Measurements from ENCODE around the gene RNF144A.
"Not testable (repeated sequence)": the region's sequence is repeated elsewhere in the genome, so short reads cannot be mapped to it uniquely, and the experiment has no call there.

The RNF144A gene

GRCh38 chr2:6927753-6928152 lies 10.5 kb downstream of the RNF144A start:
- DNase-seq (ENCODE audit: low read depth in 2 of 2, low spot score in 1 of 2) = no peak

- DNase-seq (ENCODE audit: low read depth in 2 of 2, low spot score in 1 of 2) = no peak
Observed at GRCh38 chr2:6928452-6928851, 11.2 kb downstream of the RNF144A start.

- DNase-seq (ENCODE audit: low read depth in 2 of 2, low spot score in 1 of 2) = no peak
Observed at GRCh38 chr2:6929196-6929819, 12.1 kb downstream of the RNF144A start.

GRCh38 chr2:6930923-6931647 lies 13.9 kb downstream of the RNF144A start:
- no peak for DNase-seq (ENCODE audit: low read depth in 2 of 2, low spot score in 1 of 2)

- no peak for DNase-seq (ENCODE audit: low read depth in 2 of 2, low spot score in 1 of 2)
Observed at GRCh38 chr2:6931753-6932152, 14.5 kb downstream of the RNF144A start.

- DNase-seq (ENCODE audit: low read depth in 2 of 2, low spot score in 1 of 2) = no peak
Observed at GRCh38 chr2:6932206-6932605, 15.0 kb downstream of the RNF144A start.

- no peak for DNase-seq (ENCODE audit: low read depth in 2 of 2, low spot score in 1 of 2)
Observed at GRCh38 chr2:6932828-6933227, 15.6 kb downstream of the RNF144A start.

GRCh38 chr2:6933911-6934310 lies 16.7 kb downstream of the RNF144A start:
- no peak for DNase-seq (ENCODE audit: low read depth in 2 of 2, low spot score in 1 of 2)

- no peak for DNase-seq (ENCODE audit: low read depth in 2 of 2, low spot score in 1 of 2)
Observed at GRCh38 chr2:6934345-6934744, 17.1 kb downstream of the RNF144A start.

- no peak for DNase-seq (ENCODE audit: low read depth in 2 of 2, low spot score in 1 of 2)
Observed at GRCh38 chr2:6934758-6935651, 17.8 kb downstream of the RNF144A start.

GRCh38 chr2:6935652-6936020 lies 18.4 kb downstream of the RNF144A start:
- not testable (repeated sequence) for DNase-seq (ENCODE audit: low read depth in 2 of 2, low spot score in 1 of 2)

- DNase-seq (ENCODE audit: low read depth in 2 of 2, low spot score in 1 of 2) = no peak
Observed at GRCh38 chr2:6937157-6937556, 19.9 kb downstream of the RNF144A start.

- no peak for DNase-seq (ENCODE audit: low read depth in 2 of 2, low spot score in 1 of 2)
Observed at GRCh38 chr2:6937582-6937981, 20.4 kb downstream of the RNF144A start.

- no peak for DNase-seq (ENCODE audit: low read depth in 2 of 2, low spot score in 1 of 2)
Observed at GRCh38 chr2:6939071-6939470, 21.9 kb downstream of the RNF144A start.

GRCh38 chr2:6940820-6941219 lies 23.6 kb downstream of the RNF144A start:
- no peak for DNase-seq (ENCODE audit: low read depth in 2 of 2, low spot score in 1 of 2)

GRCh38 chr2:6941299-6942046 lies 24.3 kb downstream of the RNF144A start:
- no peak for DNase-seq (ENCODE audit: low read depth in 2 of 2, low spot score in 1 of 2)

- no peak for DNase-seq (ENCODE audit: low read depth in 2 of 2, low spot score in 1 of 2)
Observed at GRCh38 chr2:6942848-6943247, 25.6 kb downstream of the RNF144A start.

- no peak for DNase-seq (ENCODE audit: low read depth in 2 of 2, low spot score in 1 of 2)
Observed at GRCh38 chr2:6943523-6943922, 26.3 kb downstream of the RNF144A start.

- DNase-seq (ENCODE audit: low read depth in 2 of 2, low spot score in 1 of 2) = no peak
Observed at GRCh38 chr2:6943971-6944370, 26.8 kb downstream of the RNF144A start.

GRCh38 chr2:6944555-6944954 lies 27.3 kb downstream of the RNF144A start:
- DNase-seq (ENCODE audit: low read depth in 2 of 2, low spot score in 1 of 2) = no peak

- no peak for DNase-seq (ENCODE audit: low read depth in 2 of 2, low spot score in 1 of 2)
Observed at GRCh38 chr2:6945087-6945813, 28.0 kb downstream of the RNF144A start.

Data from stimulated activated CD8-positive, alpha-beta memory T cell treated with anti-CD3 and anti-CD28 coated beads, Interleukin-4, amount 100 ng/mL, for 1 hour (primary cell).